ENCODE results near the gene MAD2L1BP. TPM values are rescaled to one million over a fixed set of nuclear protein-coding genes. Genes with fewer than 3 reads are reported as not detected.

Gene MAD2L1BP
- total RNA-seq, 2 experiments from 2014 or later, result 30.8 to 43.3 TPM

- H3K9me3 ChIP-seq (ENCODE audit: low read length), result no peaks in the 10 kb centered on the region
- no peaks in the 10 kb centered on the region for H3K79me2 ChIP-seq (ENCODE audit: insufficient read depth, low read depth, low read length)
- no peak overlapping the region for H3K4me3 ChIP-seq (ENCODE audit: low read depth, low read length, poor library complexity, severe bottlenecking)
- H3K36me3 ChIP-seq (ENCODE audit: insufficient read depth, low read length), result peaks cover 52% of the 10 kb centered on the region
- CTCF ChIA-PET (ENCODE audit: unreplicated experiment), result no interaction called here
- no peak overlapping the region for H3K27ac ChIP-seq (ENCODE audit: low read depth, low read length, poor library complexity, severe bottlenecking)
- TF ChIP-seq CTCF (conservative IDR thresholded peaks at IDR 0.05; ENCODE audit: low read length) (no peak), EZH2phosphoT487 (IDR thresholded peaks at IDR 0.05; ENCODE audit: borderline replicate concordance, low read depth, low read length) (no peak)
- no peak overlapping the region for H2AFZ ChIP-seq (ENCODE audit: low read length)
- no peak overlapping the region for H3K4me2 ChIP-seq (ENCODE audit: low read length)
- no peak for DNase-seq (ENCODE audit: low spot score)
- POLR2A ChIA-PET, result interaction anchor here (0.8 kb wide), 1 partner anchor 104 kb away, joined by 3 read pairs; no protein-coding TSS in a partner anchor
- peaks cover 10% of the 10 kb centered on the region for H3K4me1 ChIP-seq (ENCODE audit: insufficient read depth, low read length, poor library complexity, severe bottlenecking)
- H3K9me2 ChIP-seq (ENCODE audit: insufficient read depth, low read length), result no peaks in the 10 kb centered on the region
- intact Hi-C loops (cut with micrococcal nuclease; ENCODE audit: unreplicated experiment), result no loop called here
- no peaks in the 10 kb centered on the region for H4K20me1 ChIP-seq (ENCODE audit: insufficient read depth, low read length)
- BruUV-seq (replicated peaks), result no TSS peak
Observed at GRCh38 chr6:43670623-43670986, 35.0 kb downstream of the MAD2L1BP start.

- intact Hi-C loops (cut with micrococcal nuclease; ENCODE audit: unreplicated experiment), result no loop called here
- DNase-seq (ENCODE audit: low spot score), result no peak
- no peak overlapping the region for H2AFZ ChIP-seq (ENCODE audit: low read length)
- CTCF ChIA-PET (ENCODE audit: unreplicated experiment), result no interaction called here
- H4K20me1 ChIP-seq (ENCODE audit: insufficient read depth, low read length), result no peaks in the 10 kb centered on the region
- no peaks in the 10 kb centered on the region for H3K9me3 ChIP-seq (ENCODE audit: low read length)
- TSS peak; percentile 23 for BruUV-seq (replicated peaks)
- no peak overlapping the region for H3K4me3 ChIP-seq (ENCODE audit: low read depth, low read length, poor library complexity, severe bottlenecking)
- no peaks in the 10 kb centered on the region for H3K79me2 ChIP-seq (ENCODE audit: insufficient read depth, low read depth, low read length)
- TF ChIP-seq EZH2phosphoT487 (IDR thresholded peaks at IDR 0.05; ENCODE audit: borderline replicate concordance, low read depth, low read length) (no peak), CTCF (conservative IDR thresholded peaks at IDR 0.05; ENCODE audit: low read length) (no peak)
- H3K9me2 ChIP-seq (ENCODE audit: insufficient read depth, low read length), result no peaks in the 10 kb centered on the region
- H3K4me2 ChIP-seq (ENCODE audit: low read length), result no peak overlapping the region
- POLR2A ChIA-PET, result no interaction called here
- no peak overlapping the region for H3K27ac ChIP-seq (ENCODE audit: low read depth, low read length, poor library complexity, severe bottlenecking)
- peaks cover 10% of the 10 kb centered on the region for H3K4me1 ChIP-seq (ENCODE audit: insufficient read depth, low read length, poor library complexity, severe bottlenecking)
- H3K36me3 ChIP-seq (ENCODE audit: insufficient read depth, low read length), result peaks cover 56% of the 10 kb centered on the region
Observed at GRCh38 chr6:43671011-43671800, 35.6 kb downstream of the MAD2L1BP start.

Measured in OCI-LY7 (cell line).